Spleen (tissue), 11 donors: ENCODE results near the gene ITGBL1. TPM values are rescaled to one million over a fixed set of nuclear protein-coding genes. Genes with fewer than 3 reads are reported as not detected.
A peak's percentile ranks its signal among the peaks of the same experiment; 100 is the strongest.

Experiments
- DNase-seq: peaks from one replicate; pipeline ENCODE4 v3.0.0-alpha.2; 2020
- H3K27ac ChIP-seq, 8 donors: fragments of 200-600 bp; sonication (generic) in 7 of 8; 1 replicate in 4 of 8; 2 replicates in 4 of 8; pipeline versions ENCODE4 v1.5.0 to v1.8.0; 2016 to 2021; ENCODE audit warnings: inconsistent platforms in 4 of 8, mild to moderate bottlenecking in 4 of 8, moderate library complexity in 1 of 8
- H3K27me3 ChIP-seq, 7 donors: fragments of 200-600 bp; sonication (generic) in 6 of 7; replicated peaks in 1 of 7; 1 replicate in 4 of 7; 2 replicates in 3 of 7; pipeline versions ENCODE4 v1.5.0 to v1.8.0; 2016 to 2021; ENCODE audit warnings: inconsistent platforms in 3 of 7, mild to moderate bottlenecking in 1 of 7
- H3K36me3 ChIP-seq, 6 donors: fragments of 200-600 bp; sonication (generic) in 5 of 6; 1 replicate in 4 of 6; 2 replicates in 2 of 6; pipeline versions ENCODE4 v1.5.0 to v1.8.0; 2016 to 2021; ENCODE audit warnings: inconsistent platforms in 2 of 6
- H3K4me1 ChIP-seq, 6 donors: fragments of 200-600 bp; sonication (generic) in 5 of 6; 1 replicate in 3 of 6; 2 replicates in 3 of 6; pipeline versions ENCODE4 v1.5.0 to v1.8.0; 2016 to 2021; ENCODE audit warnings: inconsistent platforms in 3 of 6
- H3K4me3 ChIP-seq, 8 donors: fragments of 200-600 bp; sonication (generic) in 7 of 8; 1 replicate in 4 of 8; 2 replicates in 4 of 8; pipeline versions ENCODE4 v1.5.0 to v1.8.0; 2016 to 2021; ENCODE audit warnings: inconsistent platforms in 4 of 8, mild to moderate bottlenecking in 4 of 8, moderate library complexity in 2 of 8
- H3K9me3 ChIP-seq, 8 donors: fragments of 200-600 bp; sonication (generic) in 7 of 8; 1 replicate in 4 of 8; 2 replicates in 4 of 8; pipeline versions ENCODE4 v1.5.0 to v1.8.0; 2016 to 2021; ENCODE audit warnings: inconsistent platforms in 4 of 8
- POLR2A ChIP-seq, 3 donors: fragments of 450-650 bp; IDR thresholded peaks; one replicate each; pipeline ENCODE4 v1.5.1; 2017; ENCODE audit warnings: antibody characterized with exemption in 3 of 3, mild to moderate bottlenecking in 1 of 3
- POLR2AphosphoS5 ChIP-seq, 3 donors: sonication (generic); formaldehyde crosslinking; IDR thresholded peaks; one replicate each; pipeline ENCODE4 v1.5.1; 2017; ENCODE audit warnings: antibody characterized with exemption in 3 of 3
- WGBS, 5 donors: extraction: QIAGEN DNeasy Blood & Tissue Kit in 3 of 5; methylation state at CpG; one replicate each; pipeline versions ENCODE4 v1.1.5 to v1.1.7; 2013 to 2018; 5-methylcytosine and 5-hydroxymethylcytosine counted together
- intact Hi-C: fragments of 100-400 bp; cut with DNase I; formaldehyde crosslinking; loops from one replicate; pipeline ENCODE4 v1.15.0; 2023; ENCODE audit warnings: low total_unique reads
- polyA plus RNA-seq, 3 donors: library from polyadenylated mRNA; stranded (reverse); fragments of 200-250 nt; gene quantifications; one replicate each; pipeline ENCODE4 v1.2.1, GENCODE V29; 2013
- total RNA-seq, 7 donors: library from RNA; depleted of rRNA in 3 of 7; stranded (reverse); fragments of >200 nt in 3 of 7; fragmentation: NEBNext Ultra II Directional in 4 of 7; extraction: Animal tissue kit (Norgen Biotek cat#: 25700) in 4 of 7; gene quantifications; one replicate each; pipeline versions ENCODE4 v1.1.0 to v1.2.1, GENCODE V29; 2016 to 2021
- TF ChIP-seq, protein P1 (sequence below), 11 experiments: fragments of 200-600 bp in 7 of 11; fragments of 450-650 bp in 4 of 11; sonication (generic) in 4 of 11; IDR thresholded peaks in 8 of 11; conservative IDR thresholded peaks in 3 of 11; 1 replicate in 7 of 11; 2 replicates in 4 of 11; pipeline versions ENCODE4 v1.4.0 to v1.8.0; 2016 to 2021; ENCODE audit warnings: antibody characterized with exemption in 11 of 11, inconsistent platforms in 4 of 11, mild to moderate bottlenecking in 1 of 11
- donor health status: healthy with polysubstance abuse.
- donor health status: DM: no; HTN: no; CAD: no; lungs with moderate emphysema.
- donor health status: DM: no; HTN: no; CAD: no.
- donor health status: Bipolar disorder and iron deficiency.
- donor health status: healthy.
- donor health status: DM: no; HTN: no; CAD: no.
- donor health status: DM: yes; HTN: yes; CAD: no.

The ITGBL1 gene
- total and polyA plus RNA-seq, 10 donors, result 0.48 to 1.6 (median 0.97) TPM; not detected in 1

DNA sequence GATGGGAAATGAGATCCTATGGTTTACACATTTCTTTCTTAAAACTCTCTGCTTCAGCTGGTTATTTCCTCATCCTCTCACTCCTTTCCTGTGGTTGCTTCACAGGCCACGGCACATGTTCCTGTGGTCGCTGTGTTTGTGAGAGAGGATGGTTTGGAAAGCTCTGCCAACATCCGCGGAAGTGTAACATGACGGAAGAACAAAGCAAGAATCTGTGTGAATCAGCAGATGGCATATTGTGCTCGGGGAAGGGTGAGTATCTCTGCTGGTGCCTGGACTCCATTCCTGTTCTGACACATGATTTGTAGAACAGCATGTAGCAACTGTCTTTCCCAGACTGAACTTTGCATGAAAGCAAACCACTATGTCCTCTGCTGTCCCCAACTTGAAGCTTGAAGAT lies 254.2 kb downstream of the ITGBL1 start:
- DNase-seq, result no peak
- H3K27ac ChIP-seq, result peak overlapping the region in 4 of 8 donors; percentile 14 to 53 (median 44)
- no peaks in the 10 kb centered on the region for H3K9me3 ChIP-seq
- no peaks in the 10 kb centered on the region for H3K27me3 ChIP-seq
- 9 to 20% (median 11%) methylated on average over 6 of the region's 6 CpGs for WGBS, 5 donors
- no peak for TF ChIP-seq POLR2A (IDR thresholded peaks at IDR 0.05)
- TF ChIP-seq POLR2AphosphoS5 (IDR thresholded peaks at IDR 0.05), result peak in 1 of 3 donors; percentile 64
- H3K4me1 ChIP-seq, result peaks cover 0 to 9% (median 0%) of the 10 kb centered on the region in 6 donors
- intact Hi-C loops, result no loop called here
- H3K4me3 ChIP-seq, result peak overlapping the region in 1 of 8 donors; percentile 19
- no peaks in the 10 kb centered on the region for H3K36me3 ChIP-seq

DNA sequence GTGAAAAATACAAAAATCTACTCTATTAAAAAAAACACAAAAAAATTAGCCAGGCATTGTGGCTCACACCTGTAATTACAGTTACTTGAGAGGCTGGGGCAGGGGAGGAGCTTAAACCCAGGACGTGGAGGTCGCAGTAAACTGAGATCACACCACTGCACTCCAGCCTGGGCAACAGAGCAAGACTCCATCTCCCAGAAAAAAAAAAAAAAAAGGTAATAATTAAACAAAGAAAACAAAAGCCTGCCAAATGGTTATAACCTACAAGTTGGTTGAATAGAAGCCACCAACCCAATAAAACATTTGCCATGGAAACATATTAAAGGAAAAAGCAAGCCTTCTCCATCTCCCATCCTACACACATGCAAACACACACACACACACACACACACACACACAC lies 255.2 kb downstream of the ITGBL1 start:
- Histone ChIP-seq H3K4me3 (no peak overlapping the region), H3K27me3 (no peaks in the 10 kb centered on the region), H3K9me3 (no peaks in the 10 kb centered on the region), H3K36me3 (no peaks in the 10 kb centered on the region), H3K27ac (peak overlapping the region in 2 of 8 donors; percentile 50 to 53), H3K4me1 (peaks cover 0 to 9% (median 0%) of the 10 kb centered on the region in 6 donors)
- TF ChIP-seq POLR2A (IDR thresholded peaks at IDR 0.05) (no peak), POLR2AphosphoS5 (IDR thresholded peaks at IDR 0.05) (no peak)
- TF ChIP-seq, protein P1, sequence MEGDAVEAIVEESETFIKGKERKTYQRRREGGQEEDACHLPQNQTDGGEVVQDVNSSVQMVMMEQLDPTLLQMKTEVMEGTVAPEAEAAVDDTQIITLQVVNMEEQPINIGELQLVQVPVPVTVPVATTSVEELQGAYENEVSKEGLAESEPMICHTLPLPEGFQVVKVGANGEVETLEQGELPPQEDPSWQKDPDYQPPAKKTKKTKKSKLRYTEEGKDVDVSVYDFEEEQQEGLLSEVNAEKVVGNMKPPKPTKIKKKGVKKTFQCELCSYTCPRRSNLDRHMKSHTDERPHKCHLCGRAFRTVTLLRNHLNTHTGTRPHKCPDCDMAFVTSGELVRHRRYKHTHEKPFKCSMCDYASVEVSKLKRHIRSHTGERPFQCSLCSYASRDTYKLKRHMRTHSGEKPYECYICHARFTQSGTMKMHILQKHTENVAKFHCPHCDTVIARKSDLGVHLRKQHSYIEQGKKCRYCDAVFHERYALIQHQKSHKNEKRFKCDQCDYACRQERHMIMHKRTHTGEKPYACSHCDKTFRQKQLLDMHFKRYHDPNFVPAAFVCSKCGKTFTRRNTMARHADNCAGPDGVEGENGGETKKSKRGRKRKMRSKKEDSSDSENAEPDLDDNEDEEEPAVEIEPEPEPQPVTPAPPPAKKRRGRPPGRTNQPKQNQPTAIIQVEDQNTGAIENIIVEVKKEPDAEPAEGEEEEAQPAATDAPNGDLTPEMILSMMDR (IDR thresholded peaks at IDR 0.05 in 8 of 11, conservative IDR thresholded peaks at IDR 0.05 in 3 of 11), result no peak
- WGBS, 5 donors, result 82 to 97% (median 86%) methylated on average over 2 of the region's 2 CpGs
- no peak for DNase-seq
- intact Hi-C loops, result no loop called here

DNA sequence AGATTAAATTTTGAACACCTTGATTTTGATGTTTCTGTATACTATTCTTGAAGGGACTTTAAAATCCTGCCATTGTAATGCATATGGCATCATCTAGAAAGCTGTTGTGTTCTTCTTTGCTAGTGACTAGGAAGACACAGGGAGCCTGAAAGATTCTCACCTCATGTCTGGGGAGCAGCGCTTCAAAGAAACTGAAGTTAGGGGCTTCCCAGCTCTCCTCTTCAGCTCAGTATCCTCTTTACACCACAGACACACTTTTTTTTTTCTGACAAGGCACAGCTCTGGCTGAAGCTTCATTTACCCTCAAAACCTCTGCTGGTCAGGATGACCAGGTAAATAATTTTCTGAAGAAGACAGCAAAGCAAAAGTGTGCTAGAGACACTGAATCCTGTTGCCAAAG lies 255.6 kb downstream of the ITGBL1 start:
- WGBS, 5 donors, result 80 to 97% (median 89%) methylated on average over 1 of the region's 1 CpG
- H3K27me3 ChIP-seq, result no peaks in the 10 kb centered on the region
- peaks cover 0 to 9% (median 0%) of the 10 kb centered on the region in 6 donors for H3K4me1 ChIP-seq
- intact Hi-C loops, result no loop called here
- no peak for DNase-seq
- TF ChIP-seq POLR2AphosphoS5 (IDR thresholded peaks at IDR 0.05), result no peak
- no peak for TF ChIP-seq POLR2A (IDR thresholded peaks at IDR 0.05)
- TF ChIP-seq, protein P1 (IDR thresholded peaks at IDR 0.05 in 8 of 11, conservative IDR thresholded peaks at IDR 0.05 in 3 of 11), result no peak
- H3K36me3 ChIP-seq, result no peaks in the 10 kb centered on the region
- H3K27ac ChIP-seq, result no peak overlapping the region
- no peak overlapping the region for H3K4me3 ChIP-seq
- no peaks in the 10 kb centered on the region for H3K9me3 ChIP-seq

DNA sequence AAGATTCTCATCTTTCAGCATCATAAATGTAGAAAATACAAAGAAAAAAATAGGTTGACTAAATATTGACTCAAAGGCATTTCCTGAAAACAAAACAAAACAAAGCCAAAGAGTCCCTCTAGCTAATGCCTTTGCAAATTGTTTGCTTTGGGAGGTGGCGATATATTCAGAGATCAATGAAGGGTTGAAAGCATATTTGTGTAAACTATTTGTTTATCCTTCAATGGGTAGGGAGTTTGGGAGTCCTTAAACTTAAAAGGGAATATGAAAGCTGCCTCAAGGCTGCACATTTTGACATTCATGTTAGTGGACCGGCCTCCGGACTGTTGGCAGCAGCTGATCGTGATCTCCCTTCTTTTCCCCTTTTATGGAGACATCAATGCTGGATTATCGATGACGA lies 257.5 kb downstream of the ITGBL1 start:
- WGBS, 5 donors, result 92 to 98% (median 96%) methylated on average over 6 of the region's 6 CpGs
- Histone ChIP-seq H3K27ac (no peak overlapping the region), H3K4me1 (peaks cover 0 to 9% (median 0%) of the 10 kb centered on the region in 6 donors), H3K4me3 (no peak overlapping the region), H3K27me3 (no peaks in the 10 kb centered on the region), H3K36me3 (no peaks in the 10 kb centered on the region), H3K9me3 (no peaks in the 10 kb centered on the region)
- intact Hi-C loops, result no loop called here
- DNase-seq, result no peak
- TF ChIP-seq POLR2A (IDR thresholded peaks at IDR 0.05), result no peak
- TF ChIP-seq, protein P1 (IDR thresholded peaks at IDR 0.05 in 8 of 11, conservative IDR thresholded peaks at IDR 0.05 in 3 of 11), result no peak
- TF ChIP-seq POLR2AphosphoS5 (IDR thresholded peaks at IDR 0.05), result no peak
